NCI-H1105 treated with DMSO at 0.1 percent for 48 hours (cell line): Measurements from ENCODE around the gene PATL1.
"Not testable (repeated sequence)": the region's sequence is repeated elsewhere in the genome, so short reads cannot be mapped to it uniquely, and the experiment has no call there.

Source experiments
- DNase-seq: peaks from one replicate; lab custom pipeline; 2025; lab: John Stamatoyannopoulos, UW

Gene PATL1, protein sequence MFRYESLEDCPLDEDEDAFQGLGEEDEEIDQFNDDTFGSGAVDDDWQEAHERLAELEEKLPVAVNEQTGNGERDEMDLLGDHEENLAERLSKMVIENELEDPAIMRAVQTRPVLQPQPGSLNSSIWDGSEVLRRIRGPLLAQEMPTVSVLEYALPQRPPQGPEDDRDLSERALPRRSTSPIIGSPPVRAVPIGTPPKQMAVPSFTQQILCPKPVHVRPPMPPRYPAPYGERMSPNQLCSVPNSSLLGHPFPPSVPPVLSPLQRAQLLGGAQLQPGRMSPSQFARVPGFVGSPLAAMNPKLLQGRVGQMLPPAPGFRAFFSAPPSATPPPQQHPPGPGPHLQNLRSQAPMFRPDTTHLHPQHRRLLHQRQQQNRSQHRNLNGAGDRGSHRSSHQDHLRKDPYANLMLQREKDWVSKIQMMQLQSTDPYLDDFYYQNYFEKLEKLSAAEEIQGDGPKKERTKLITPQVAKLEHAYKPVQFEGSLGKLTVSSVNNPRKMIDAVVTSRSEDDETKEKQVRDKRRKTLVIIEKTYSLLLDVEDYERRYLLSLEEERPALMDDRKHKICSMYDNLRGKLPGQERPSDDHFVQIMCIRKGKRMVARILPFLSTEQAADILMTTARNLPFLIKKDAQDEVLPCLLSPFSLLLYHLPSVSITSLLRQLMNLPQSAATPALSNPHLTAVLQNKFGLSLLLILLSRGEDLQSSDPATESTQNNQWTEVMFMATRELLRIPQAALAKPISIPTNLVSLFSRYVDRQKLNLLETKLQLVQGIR

GRCh38 chr11:59668950-59669610, at the start of gene PATL1:
TSS of gene PATL1 (minus strand) at chr11:59669037. CDS start at chr11:59668895, 142 bp downstream.
- peak; percentile 98 for DNase-seq

DNA sequence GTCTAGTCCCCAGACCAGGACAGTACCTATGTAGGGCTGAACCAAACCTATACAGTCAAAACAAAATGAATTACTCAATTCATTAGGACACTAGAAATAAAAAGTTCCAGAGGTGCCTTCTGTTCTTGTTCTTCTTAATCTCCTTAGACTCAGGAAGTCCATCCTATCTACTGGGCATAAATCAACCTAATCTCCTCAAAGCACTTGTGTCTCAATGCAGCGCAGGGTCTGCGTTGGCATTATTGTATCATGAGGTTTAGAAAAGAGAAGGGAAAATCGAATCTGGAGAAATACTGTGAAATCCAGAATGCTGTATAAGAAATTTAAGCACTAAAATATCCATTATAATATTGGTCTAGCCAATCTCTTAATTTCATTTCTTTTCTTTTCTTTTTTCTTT, 47.2 kb upstream of the PATL1 start:
- no peak for DNase-seq

DNA sequence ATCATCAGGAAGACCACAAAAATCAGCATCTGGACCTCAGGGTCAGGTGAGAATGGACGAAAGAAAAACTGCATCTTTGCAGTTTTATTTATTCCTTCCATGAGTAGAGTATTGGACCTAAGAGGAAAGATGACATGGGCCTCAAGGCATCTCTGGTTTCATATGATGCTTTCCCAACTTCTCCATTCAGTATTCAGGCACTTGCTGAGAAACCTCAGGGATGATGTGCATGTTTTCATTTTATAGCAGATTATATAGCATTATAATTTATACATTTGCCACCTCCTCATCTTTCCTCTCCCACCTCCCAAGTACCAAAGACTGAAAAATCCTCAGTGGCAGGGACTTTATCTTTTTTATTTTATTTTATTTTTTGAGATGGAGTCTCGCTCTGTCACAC, 44.9 kb upstream of the PATL1 start, which contains the start of gene OR10V1:
Gene OR10V1, minus strand, starts transcription at position 101 of the 400 bp plus-strand sequence. Its CDS starts 0 bp downstream, at position 101.
- DNase-seq, result no peak

DNA sequence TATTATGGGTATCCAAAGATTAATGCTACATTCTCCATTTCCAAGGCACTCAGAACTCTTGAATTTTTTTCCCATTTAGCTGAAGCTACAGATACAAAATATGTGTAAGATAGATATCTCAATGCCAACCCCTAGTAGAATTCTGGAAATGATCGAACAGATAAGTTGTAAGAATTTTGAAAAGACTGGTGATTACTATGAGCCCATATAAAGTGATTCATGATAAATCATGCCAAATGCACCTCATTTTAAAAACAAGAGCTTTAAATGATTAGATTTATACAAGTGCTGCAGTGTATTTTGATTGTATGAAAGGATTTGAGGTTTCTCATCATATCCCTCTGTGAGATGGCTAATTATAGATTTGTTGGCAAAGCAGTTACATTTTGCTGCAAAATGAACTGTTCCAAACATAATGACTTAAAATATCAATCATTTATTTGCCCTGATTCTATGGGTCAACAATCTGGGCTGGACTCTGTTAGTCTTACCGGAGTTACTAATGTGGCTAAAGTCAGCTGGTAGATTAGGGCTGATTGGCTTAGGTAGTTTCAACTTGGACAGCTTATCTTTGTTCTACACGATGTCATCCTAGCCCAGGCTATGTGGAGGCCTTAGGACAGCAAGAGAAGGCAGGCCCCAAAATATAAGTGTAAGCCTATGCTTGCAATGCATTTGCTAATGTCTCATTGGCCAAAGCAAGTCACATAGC, 41.5 kb upstream of the PATL1 start:
- no peak for DNase-seq

- DNase-seq, result no peak
Measured at GRCh38 chr11:59708537-59708936, 39.7 kb upstream of the PATL1 start.

- DNase-seq, result no peak
Measured at GRCh38 chr11:59707371-59707770, 38.5 kb upstream of the PATL1 start.

DNA sequence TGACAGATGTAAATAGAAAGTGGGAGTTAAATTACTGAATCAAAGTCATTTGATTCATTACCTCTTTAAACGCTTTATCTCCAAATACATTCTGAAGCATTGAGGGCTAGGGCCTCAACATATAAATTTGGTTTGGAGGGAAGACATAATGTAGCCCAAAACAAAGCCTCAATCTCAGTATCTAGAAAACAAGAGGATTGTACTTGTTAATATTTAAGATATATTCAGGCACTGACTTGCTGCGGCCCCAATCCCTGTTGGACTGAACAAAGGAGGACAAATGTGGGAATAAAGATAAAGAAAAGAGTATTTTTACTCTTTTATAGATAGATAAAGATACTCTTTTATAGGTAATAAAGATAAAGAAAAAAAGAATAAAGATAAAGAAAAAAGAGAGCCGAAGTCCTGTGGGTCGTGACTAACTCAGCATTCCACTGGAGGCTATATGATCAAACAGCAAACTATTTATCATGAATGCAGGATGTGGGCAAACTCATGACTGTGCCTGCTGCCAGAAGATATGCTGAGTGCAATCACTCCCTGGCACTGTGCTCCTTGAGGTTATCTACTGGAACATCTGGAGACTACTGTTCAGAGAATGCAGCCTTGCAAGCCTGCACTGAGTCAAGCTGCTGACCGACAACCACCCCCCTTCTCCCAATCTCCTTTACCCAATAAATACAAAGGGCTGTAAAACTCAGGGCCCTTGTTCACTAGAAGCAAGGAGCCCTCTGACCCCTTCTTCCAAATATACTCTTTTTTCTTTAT, 37.9 kb upstream of the PATL1 start:
- DNase-seq, result no peak

- DNase-seq, result no peak
Measured at GRCh38 chr11:59705294-59705693, 36.5 kb upstream of the PATL1 start.

GRCh38 chr11:59703515-59703914, 34.7 kb upstream of the PATL1 start:
- DNase-seq, result not testable (repeated sequence)

DNA sequence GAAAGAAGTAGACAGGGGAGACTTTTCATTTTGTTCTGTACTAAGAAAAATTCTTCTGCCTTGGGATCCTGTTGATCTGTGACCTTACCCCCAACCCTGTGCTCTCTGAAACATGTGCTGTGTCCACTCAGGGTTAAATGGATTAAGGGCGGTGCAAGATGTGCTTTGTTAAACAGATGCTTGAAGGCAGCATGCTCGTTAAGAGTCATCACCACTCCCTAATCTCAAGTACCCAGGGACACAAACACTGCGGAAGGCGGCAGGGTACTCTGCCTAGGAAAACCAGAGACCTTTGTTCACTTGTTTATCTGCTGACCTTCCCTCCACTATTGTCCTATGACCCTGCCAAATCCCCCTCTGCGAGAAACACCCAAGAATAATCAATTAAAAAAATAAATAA, 31.3 kb upstream of the PATL1 start:
- DNase-seq, result not testable (repeated sequence)

DNA sequence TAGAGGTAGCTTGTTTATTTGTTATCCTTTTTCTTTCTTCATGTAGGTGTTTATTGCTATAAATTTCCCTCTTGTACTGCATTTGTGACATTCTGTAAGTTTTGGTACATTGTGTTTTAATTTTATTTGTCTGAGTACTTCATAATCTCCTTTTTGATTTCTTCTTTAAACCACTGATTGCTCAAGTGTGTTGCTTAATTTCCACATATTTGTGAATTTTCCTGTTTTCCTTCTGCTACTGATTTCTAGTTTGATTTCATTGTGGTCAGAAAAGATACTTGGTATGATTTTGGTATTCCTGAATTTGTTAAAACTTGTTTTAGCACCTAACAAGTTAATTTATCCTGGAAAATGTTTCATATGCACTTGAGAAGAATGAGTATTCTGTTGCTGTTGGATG, 29.7 kb upstream of the PATL1 start:
- no peak for DNase-seq

- DNase-seq, result no peak
Measured at GRCh38 chr11:59692915-59693314, 24.1 kb upstream of the PATL1 start.

DNA sequence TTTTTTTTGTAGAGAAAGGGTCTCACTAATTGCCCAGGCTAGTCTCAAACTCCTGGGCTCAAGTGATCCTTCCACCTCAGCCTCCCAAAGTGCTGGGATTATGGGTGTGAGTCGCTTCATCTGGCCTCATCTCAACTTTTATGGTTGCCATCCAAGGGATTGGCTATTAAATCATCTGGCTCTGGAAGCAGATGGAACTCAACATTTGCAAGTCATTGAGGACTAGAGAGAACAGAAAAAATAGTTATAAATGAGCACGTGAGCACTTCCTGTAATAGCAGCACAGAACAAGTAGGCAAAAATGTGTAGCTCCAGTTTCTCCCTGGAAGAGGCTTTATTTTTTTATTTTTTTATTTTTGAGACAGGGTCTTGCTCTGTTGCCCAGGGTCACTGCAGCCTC, 22.3 kb upstream of the PATL1 start:
- DNase-seq, result no peak

- DNase-seq, result no peak
Measured at GRCh38 chr11:59689015-59689414, 20.2 kb upstream of the PATL1 start.

DNA sequence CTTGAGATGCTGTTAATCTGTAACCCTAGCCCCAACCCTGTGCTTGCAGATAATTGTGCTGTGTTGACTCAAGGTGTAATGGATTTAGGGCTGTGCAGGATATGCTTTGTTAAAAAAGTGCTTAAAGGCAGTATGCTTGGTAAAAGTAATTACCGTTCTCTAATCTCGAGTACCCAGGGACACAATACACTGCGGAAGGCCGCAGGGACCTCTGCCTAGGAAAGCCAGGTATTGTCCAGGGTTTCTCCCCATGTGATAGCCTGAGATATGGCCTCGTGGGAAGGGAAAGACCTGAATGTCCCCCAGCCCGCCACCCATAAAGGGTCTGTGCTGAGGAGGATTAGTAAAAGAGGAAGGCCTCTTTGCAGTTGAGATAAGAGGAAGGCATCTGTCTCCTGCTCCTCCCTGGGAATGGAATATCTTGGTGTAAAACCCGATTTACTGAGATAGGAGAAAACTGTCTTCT, 12.5 kb upstream of the PATL1 start:
- DNase-seq, result not testable (repeated sequence)

GRCh38 chr11:59680287-59681154, 11.7 kb upstream of the PATL1 start:
- DNase-seq, result peak; percentile 57

DNA sequence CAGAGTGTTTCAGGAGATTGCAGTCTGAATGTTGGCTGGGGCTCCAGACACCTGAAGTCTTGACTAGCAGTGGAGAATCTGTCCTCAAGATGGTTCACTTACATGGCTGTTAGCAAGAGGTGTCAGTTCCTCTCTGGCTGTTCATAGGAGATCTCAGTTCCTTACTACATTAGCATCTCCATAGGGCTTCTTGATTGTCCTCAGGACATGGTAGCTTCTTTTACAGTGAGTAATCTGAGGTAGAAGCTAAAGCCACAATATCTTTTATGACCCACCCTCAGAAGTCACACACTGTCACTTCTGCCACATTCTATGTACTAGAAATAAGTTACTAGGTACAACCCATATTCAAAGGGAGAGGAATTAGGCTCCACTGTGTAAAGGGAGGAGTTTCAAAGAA, 10.5 kb upstream of the PATL1 start:
- no peak for DNase-seq

DNA sequence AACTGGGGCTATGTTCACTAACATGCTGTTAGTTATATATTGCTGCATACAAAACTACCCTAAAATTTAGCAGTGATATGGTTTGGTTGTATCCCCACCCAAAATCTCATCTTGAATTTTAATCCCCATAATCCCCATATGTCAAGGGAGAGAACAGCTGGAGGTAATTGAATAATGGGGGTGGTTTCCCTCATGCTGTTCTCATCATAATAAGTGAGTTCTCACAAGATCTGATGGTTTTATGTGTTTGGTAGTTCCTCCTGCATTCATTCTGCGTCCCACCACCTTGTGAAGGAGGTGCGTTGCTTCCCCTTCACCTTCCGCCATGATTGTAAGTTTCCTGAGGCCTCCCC, 10.0 kb upstream of the PATL1 start:
- DNase-seq, result no peak

- no peak for DNase-seq
Measured at GRCh38 chr11:59678118-59678812, 9.4 kb upstream of the PATL1 start.

GRCh38 chr11:59676205-59676604, 7.4 kb upstream of the PATL1 start:
- no peak for DNase-seq
